Activated CD8-positive, alpha-beta memory T cell treated with anti-CD3 and anti-CD28 coated beads, Interleukin-2, amount 50 U/mL, for 1 hour (primary cell): ENCODE measurements around the gene CTF1.
"Not testable (repeated sequence)": the region's sequence is repeated elsewhere in the genome, so short reads cannot be mapped to it uniquely, and the experiment has no call there.

Experiments used
- DNase-seq: peaks from one replicate; pipeline ENCODE4 v3.0.0-alpha.2; 2020; ENCODE audit errors: extremely low read depth

Gene CTF1

DNA sequence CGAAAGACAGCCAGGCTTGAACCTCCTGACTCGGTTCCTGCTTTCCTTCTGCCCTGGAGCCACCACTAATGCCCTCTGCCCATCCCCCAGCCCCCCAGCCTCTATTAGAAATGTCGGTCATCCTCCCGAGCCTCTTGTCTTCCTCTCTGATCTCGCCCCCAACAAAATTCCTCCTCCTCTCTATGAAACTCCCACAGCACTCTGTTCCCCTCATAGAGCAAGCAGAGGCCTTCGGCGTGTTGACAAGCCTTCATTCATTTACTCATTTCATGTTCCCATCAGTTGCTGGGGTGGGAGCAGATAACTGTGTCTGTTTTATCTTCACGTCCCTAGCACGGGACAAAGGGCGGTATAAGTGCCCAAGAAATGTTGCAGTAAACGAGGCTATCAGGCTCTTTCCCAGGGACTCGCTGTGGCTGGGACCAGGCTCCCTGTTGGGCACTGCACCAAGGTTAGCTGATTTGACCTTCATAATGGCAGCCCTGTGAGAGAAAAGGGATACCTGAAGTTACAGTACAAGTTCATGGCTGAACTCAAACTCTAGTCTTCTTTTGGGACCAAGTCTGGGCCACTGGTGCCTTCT is 34.7 kb downstream of the CTF1 start:
- no peak for DNase-seq

DNA sequence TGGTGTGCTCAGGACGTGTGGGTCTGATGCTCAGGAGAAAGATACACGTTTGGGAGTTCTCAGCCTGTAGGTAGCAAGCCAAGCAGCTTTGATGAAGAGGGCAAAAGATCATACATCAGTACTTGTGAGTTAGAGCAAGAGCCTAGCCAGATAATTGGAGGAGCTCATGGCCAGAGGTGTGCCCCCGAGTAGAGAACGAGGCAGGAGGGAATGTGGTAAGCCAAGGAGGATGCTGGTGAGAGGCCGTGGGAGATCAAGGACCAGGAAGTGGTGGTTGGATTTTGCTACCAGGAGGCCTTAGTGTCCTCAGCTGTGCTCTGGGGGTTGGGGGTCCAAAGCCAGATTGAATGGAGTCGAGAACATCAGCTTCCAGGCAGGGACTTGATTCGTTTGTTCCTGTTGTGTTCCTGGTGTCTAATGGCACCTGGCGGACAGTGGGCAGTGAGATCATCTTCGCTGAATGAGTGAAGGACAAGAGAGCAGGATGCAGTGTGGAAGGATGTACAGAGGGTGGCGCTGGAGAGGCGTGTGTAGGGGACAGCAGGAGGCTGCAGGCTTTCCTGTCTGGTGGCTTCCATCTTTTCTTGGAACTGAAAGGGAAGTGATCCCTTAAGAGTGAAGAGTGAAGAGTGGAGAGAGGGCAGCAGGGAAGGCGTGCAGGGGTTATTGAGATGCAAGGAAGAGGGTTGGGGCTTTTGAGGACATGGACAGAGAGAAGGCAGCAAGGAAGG is 38.6 kb downstream of the CTF1 start:
- DNase-seq = no peak

DNA sequence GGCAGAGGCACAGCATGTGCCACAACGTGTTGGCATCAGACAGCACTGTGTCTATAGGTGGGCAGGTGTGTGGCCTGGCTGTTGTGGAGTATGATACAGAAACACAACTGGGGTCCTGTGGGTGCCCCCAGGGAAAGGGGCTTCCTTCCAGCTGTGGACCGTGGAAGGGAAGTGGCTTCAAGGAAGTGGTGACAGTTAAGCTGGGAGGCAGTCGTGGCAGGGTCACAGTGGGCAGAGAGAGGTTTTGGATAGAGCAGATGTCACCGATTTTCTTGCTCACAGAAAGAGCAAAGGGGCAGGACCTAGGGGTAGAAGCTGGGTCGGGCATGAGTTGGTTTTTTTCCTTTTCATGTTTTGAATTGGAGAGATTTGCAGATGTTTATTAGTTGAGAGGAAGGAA is 41.3 kb downstream of the CTF1 start:
- DNase-seq = no peak

DNA sequence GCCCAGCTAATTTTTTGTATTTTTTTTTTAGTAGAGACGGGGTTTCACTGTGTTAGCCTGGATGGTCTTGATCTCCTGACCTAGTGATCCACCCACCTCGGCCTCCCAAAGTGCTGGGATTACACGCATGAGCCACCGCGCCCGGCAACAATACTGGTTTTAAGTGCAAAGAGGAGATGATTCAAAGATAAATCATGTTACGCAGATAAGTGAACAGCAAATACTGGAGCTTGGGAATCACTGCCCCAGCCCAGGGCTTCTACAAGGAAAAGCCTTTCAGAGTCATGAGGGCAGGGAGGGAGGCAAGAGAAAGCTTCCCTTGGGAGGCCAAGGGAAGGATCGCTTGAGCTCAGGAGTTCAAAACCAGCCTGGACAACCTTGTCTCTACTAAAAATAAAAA is 43.2 kb downstream of the CTF1 start:
- not testable (repeated sequence) for DNase-seq

DNA sequence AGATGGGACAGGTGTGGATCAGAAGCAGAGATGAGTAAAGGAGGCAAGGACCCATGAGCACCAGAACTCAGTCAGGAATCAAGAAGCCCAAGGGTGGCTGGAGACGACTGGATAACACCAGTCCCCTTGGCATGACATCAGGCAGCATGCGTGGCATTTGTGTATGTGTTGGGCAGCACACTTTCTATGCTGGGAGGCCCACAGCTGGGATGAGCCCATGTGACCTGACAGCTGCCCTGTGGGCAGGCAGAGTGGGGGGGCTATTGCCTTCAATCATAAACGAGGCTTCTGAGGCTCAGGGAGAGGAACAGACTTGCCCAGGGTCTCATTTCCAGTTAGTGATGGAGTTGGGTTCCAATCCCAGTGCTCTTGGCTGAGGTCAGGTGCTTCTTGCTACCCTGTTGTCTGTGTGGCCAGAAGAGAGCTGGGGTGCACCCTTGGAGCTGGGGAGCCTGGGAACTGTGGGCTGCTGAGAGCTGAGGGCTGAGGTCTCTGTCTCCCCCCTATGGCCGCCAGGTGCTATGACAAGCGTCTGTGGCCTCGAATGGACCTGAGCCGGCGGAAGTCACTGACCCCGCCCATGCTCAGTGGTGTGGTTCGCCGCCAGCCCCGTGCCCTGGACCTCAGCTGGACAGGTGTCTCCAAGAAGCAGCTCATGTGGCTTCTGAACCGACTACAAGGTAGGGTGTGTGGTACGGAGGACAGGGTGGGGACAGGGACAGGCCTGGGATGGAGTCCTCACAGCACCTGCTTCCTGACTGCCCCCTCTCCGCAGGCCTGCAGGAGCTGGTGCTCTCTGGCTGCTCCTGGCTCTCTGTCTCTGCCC is 45.4 kb downstream of the CTF1 start:
- DNase-seq = no peak

DNA sequence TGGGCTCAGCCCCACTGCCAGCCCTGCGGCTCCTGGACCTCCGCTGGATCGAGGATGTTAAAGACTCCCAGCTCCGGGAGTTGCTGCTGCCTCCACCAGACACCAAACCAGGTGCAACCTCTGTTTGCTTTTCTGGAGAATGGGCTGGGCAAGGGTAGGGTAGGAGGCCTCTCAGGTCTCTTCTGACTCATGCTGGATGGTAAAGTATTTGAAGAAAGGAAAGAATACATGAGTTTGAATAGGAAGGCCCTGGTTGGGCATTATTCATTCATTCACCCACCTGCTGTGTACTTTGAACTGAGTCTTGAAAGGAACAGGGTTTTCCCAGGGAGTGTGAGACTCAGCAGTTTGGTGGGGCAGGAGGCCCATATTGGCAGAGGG is 46.0 kb downstream of the CTF1 start:
- no peak for DNase-seq

DNA sequence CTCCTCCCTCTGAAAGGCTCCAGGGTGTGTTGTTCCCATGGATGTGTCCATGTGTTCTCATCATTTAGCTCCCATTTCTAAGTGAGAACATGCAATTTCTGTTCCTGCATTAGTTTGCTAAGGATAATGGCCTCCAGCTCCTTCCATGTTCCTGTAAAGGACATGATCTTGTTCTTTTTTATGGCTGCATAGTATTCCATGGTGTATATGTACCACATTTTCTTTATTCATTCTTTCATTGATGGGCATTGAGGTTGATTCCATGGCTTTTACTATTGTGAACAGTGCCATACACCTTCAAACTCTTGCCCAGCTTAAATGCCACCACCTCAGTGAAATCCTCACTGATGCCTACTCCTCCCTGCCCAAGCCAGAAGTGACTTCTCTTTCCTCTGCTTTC is 47.9 kb downstream of the CTF1 start:
- DNase-seq = no peak

DNA sequence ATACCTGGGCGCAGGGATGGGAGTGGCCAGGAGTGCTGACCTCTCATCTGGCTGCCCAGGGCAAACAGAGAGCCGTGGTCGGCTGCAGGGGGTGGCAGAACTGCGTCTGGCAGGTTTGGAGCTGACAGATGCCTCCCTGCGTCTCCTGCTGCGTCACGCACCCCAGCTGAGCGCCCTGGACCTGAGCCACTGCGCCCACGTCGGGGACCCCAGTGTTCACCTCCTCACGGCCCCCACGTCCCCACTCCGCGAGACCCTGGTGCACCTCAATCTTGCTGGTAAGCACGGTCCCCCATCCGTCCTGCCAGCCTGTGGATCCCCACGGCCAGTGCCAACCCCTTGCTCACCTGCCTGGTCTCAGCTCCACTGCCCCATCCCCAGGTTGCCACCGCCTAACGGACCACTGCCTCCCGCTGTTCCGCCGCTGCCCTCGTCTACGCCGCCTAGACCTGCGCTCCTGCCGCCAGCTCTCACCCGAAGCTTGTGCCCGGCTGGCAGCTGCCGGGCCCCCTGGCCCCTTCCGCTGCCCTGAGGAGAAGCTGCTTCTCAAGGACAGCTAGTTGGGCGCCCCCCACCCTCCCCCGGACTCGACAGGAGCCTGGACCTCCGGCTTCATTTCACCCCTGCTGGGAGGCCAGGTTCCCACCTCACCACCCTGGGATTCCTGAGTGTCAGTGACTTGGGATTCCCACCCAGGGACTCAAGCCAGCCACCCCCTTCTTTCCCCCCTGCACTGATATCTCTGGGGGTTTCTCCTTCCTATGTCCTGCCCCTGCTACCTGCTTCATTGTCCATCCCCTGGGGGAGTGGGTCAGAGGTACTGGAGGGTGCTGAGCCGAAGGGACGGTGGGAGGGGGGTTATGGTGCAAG is 50.5 kb downstream of the CTF1 start:
- no peak for DNase-seq

DNA sequence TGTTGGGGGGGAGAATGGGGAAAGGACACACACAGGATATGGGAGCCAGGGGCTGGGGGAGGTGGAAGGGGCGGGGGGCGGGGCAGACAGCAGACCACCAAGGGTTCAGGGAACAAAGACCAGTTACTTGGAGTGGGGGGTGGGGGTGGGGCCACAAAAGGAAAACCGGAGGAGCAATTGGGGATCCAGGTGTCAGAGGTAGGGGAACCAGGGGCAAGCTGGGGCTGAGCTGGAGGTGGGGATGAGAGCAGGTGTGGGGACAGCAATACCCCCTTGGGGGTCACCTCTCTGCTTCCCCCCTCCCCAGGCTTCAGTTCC is 51.1 kb downstream of the CTF1 start:
- no peak for DNase-seq

DNA sequence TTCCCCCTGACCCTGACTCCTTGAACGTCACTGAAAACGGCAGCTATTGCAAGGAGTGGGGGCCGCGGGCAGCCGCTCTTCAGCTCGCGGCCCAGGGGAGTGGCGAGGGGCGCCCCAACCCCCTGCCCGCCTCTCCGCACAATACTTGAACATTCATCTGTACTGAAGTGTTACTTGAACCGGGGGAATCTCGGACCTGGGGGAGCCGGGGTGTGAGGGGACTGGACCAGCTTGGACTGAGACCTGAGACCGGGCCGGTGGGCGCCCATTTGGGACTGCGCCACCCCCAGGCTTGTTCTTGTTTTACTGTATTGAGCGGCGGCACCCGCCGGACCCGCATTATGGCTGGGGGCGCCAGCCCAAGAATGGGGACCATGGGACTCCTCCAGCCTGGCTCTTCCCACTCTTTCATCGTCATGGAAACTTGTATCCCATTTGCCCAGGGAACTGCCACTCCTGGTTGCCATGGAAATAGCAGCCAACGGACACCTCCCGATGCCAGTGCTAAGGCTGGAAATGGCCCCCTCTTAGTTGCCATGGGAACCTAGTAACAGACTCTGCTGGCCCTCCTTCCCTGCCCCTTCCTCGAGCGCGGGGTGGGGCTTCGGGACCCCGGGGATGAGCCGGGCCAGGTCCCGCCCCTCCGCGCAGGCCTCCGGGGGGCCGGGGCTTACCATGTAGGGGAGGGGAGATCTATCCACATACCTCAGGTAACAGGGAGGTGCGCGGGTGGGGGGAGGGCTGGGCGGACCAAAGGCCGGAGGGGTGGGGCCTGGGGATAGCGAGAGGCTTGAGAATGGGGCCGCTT is 51.6 kb downstream of the CTF1 start:
- DNase-seq = no peak

DNA sequence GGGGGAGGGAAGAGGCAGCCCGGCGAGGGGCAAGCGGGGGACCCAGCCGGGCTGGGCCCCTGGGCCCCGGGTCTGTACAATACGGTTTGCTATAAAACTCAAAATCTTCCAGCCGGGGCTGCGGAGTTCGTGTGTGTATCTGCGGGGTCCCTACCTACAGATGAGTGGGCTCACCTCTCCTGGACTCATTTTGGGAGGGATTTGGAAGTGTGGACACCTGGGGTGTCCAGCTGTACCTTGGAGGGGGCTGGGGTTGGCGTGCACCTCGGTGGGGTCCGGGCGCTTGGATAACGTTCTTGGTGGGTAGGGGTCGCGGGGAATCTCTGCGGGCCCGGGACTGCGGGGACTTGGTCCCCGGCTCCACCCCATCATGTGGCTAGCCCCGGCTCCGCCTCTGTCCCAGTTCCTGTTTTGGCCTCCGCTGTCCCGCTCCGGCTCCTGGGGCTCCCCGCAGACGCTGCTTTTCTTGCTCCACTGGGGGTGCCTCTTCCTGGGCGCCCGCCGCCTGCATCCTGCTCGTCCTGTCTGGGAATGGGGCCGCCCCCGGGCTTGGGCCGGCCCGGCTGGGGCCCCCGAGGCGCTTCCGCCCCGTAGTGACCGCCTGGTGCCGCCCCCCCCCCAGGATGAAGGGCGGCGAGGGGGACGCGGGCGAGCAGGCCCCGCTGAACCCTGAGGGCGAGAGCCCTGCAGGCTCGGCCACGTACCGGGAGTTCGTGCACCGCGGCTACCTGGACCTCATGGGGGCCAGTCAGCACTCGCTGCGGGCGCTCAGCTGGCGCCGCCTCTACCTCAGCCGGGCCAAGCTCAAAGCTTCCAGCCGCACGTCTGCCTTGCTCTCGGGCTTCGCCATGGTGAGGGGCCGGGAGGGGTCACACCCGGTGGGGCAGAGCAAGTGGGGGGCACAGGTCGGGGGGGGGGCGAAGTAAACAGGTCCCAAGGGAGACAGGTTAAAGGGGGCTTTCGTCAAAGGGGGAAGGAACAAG is 52.5 kb downstream of the CTF1 start, which contains the start of gene ORAI3:
Gene ORAI3, plus strand, starts transcription at position 402 of the 983 bp plus-strand sequence. Its CDS starts 222 bp downstream, at position 624.
- DNase-seq = no peak

DNA sequence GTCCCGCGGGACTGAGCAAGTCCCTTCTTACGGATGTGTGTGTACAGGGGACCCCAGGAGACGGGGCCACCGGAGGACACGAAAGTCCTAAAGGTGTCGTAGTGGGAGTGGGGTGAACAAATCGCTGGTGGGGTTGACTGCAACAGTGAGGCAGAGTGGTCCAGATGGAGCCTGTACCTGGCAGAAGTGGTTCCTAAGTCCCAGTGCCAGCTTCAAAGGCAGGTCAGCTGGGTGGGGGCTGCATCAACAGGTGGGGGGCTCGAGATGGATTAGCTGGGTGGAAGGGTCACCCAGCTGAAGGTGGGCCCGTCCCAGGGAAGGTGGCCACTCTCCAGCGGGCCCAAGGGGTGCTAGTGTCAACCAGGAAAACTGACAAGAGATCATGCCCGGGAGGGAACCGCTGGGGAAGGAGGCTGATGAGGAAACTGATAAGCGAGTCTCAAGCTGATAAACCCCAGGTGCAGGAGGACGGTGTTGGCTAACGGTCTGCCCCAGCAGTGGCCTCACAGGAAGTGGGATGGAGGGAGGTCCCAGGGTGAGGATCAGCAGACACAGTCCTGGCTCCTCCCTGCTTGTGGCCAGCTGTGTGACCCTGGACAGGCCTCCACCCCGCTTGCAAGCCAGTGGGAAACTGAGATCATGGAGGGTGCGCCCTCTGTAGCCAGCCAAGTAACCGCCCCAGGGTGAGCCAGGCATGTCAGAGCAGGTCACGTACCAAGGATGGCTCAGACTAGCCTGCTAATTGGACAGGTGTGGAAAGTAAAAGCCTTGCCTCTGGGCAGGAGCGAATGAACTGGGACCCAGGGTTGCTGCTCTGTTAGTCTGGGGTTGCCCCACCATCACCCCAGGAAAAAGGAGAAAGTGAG is 53.5 kb downstream of the CTF1 start:
- no peak for DNase-seq

DNA sequence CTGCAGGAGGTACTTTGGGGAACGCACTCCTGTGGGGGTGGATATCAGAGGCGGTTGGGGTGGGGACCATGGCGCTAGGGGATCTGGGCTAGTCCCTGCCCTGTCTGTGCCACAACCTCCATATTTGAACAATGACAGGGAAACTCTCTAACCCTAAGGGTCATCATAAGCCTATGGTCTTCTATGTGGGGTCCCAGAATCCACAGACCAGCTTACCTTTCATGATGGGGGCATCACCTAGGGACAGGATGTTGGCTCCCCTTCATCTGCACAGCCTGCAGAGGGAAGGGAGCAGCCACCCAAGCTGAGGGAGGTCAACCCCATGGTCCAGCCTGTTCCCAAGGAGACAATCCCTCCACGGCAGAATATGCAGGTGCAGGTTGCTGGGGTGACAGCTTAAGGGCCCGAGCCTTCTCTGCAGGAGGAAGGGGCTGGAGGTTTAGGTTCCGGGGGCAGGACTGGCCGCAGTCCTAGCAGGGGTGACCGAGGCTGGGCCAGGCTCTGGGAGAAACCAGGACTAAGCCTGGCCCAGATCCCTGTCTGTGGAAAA is 54.2 kb downstream of the CTF1 start:
- no peak for DNase-seq

DNA sequence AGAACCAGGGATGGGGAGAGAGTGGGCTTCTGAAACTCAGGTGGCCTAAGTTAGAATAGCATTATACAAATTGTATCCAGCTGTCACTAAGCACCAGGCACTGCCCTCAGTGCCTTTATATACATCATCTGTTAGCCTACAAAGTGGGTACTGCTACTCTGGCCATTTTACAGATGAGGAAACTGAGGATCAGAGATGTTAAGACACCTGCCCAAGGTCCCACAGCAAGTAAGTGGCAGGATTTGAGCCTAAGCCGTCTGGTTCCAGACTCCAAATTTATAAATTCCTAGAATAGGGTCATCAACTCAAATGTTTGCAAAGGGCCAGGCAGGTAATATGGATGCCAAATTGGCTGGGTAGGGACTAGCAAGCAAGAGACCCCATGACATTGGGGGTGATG is 54.8 kb downstream of the CTF1 start:
- no peak for DNase-seq

DNA sequence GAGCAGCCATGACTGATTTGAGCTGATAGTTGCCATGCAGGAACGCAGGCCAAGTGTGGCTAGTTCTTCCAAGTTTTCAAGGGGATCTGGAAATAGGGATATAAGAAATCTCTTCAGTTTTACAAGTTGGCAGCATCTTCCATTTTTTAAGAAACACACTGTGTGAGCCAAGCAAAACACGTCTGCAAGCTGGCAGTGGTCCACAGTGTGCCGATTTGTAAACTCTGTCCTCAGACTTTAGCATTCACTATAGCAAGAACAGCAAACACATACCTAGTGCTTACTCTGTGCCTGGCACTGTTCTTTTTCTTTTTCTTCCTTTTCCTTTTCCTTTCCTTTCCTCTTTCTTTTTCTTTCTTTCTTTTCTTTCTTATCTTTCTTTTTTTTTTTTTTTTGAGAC is 55.3 kb downstream of the CTF1 start:
- no peak for DNase-seq

DNA sequence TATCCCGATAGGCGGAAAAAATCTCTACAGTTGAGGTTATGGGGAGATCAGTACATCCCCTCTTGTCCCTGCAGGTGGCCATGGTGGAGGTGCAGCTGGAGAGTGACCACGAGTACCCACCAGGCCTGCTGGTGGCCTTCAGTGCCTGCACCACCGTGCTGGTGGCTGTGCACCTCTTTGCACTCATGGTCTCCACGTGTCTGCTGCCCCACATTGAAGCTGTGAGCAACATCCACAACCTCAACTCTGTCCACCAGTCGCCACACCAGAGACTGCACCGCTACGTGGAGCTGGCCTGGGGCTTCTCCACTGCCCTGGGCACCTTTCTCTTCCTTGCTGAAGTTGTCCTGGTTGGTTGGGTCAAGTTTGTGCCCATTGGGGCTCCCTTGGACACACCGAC is 56.7 kb downstream of the CTF1 start:
- DNase-seq = no peak
